Keratinocyte (primary cell): Measurements from ENCODE around the gene DUSP8. TPM values are rescaled to one million over a fixed set of nuclear protein-coding genes. Genes with fewer than 3 reads are reported as not detected.

Experiments
- DNase-seq: peaks from one replicate; pipeline ENCODE4 v3.0.0-alpha.2; 2011; ENCODE audit warnings: low read depth, missing footprints, low spot score
- FAIRE-seq: peaks from 2 replicates; lab custom pipeline; 2011; peaks lifted over from hg19 to GRCh38; lab: Jason Lieb, UNC
- H2AFZ ChIP-seq: 2 replicates; pipeline ENCODE4 v1.6.0; 2012; ENCODE audit warnings: low read length, control low read depth, inconsistent platforms; ENCODE audit not compliant: control insufficient read depth
- H3K27ac ChIP-seq: 2 replicates; pipeline ENCODE4 v1.5.1; 2011; ENCODE audit warnings: low read length; ENCODE audit not compliant: control insufficient read depth, insufficient read depth
- H3K27me3 ChIP-seq: 3 replicates; pipeline ENCODE4 v1.6.0; 2011; ENCODE audit warnings: low read length; ENCODE audit not compliant: control insufficient read depth, insufficient read depth; ENCODE audit errors: extremely low read depth
- H3K36me3 ChIP-seq, 2 experiments: 2 replicates in 1 of 2; 3 replicates in 1 of 2; pipeline ENCODE4 v1.5.1; 2011; ENCODE audit warnings: low read length in 2 of 2, mild to moderate bottlenecking in 1 of 2; ENCODE audit not compliant: control insufficient read depth in 2 of 2, insufficient read depth in 2 of 2; ENCODE audit errors: extremely low read depth in 1 of 2
- H3K4me1 ChIP-seq: 3 replicates; pipeline ENCODE4 v1.5.1; 2011; ENCODE audit warnings: low read length; ENCODE audit not compliant: control insufficient read depth, insufficient read depth; ENCODE audit errors: extremely low read depth
- H3K4me2 ChIP-seq: 3 replicates; pipeline ENCODE4 v1.6.0; 2011; ENCODE audit warnings: low read depth, low read length; ENCODE audit not compliant: control insufficient read depth, insufficient read depth; ENCODE audit errors: extremely low read depth
- H3K4me3 ChIP-seq, 3 experiments: fragments of 200-600 bp in 1 of 3; sonication (generic) in 1 of 3; 2 replicates in 2 of 3; 3 replicates in 1 of 3; pipeline ENCODE4 v1.5.1; 2011 to 2016; ENCODE audit warnings: low read length in 3 of 3, mild to moderate bottlenecking in 3 of 3, control low read depth in 2 of 3, inconsistent platforms in 1 of 3, low read depth in 1 of 3, mixed read lengths in 1 of 3, mixed run types in 1 of 3, moderate library complexity in 1 of 3; ENCODE audit not compliant: control insufficient read depth in 2 of 3, insufficient read depth in 2 of 3; ENCODE audit errors: extremely low read depth in 1 of 3
- H3K79me2 ChIP-seq: 2 replicates; pipeline ENCODE4 v1.6.0; 2012; ENCODE audit warnings: low read length; ENCODE audit not compliant: control insufficient read depth, insufficient read depth
- H3K9ac ChIP-seq: 3 replicates; pipeline ENCODE4 v1.6.0; 2011; ENCODE audit warnings: low read length; ENCODE audit not compliant: control insufficient read depth, insufficient read depth; ENCODE audit errors: extremely low read depth
- H3K9me1 ChIP-seq: 3 replicates; pipeline ENCODE4 v1.6.0; 2011; ENCODE audit warnings: low read length; ENCODE audit not compliant: control insufficient read depth, insufficient read depth; ENCODE audit errors: extremely low read depth
- H3K9me3 ChIP-seq: 2 replicates; pipeline ENCODE4 v1.5.1; 2012; ENCODE audit warnings: low read depth, low read length; ENCODE audit not compliant: control insufficient read depth
- H4K20me1 ChIP-seq: 3 replicates; pipeline ENCODE4 v1.6.0; 2011; ENCODE audit warnings: low read length; ENCODE audit not compliant: control insufficient read depth, insufficient read depth; ENCODE audit errors: extremely low read depth
- CTCF ChIP-seq, 3 experiments: IDR thresholded peaks in 1 of 3; conservative IDR thresholded peaks in 1 of 3; optimal IDR thresholded peaks in 1 of 3; 2 replicates in 2 of 3; 3 replicates in 1 of 3; pipeline versions ENCODE3 to v1.5.1; 2011; ENCODE audit warnings: low read length in 3 of 3, mild to moderate bottlenecking in 3 of 3, moderate library complexity in 2 of 3, control low read depth in 1 of 3, inconsistent platforms in 1 of 3; ENCODE audit not compliant: insufficient read depth in 2 of 3; ENCODE audit errors: extremely low read depth in 1 of 3
- EZH2 ChIP-seq: IDR thresholded peaks from one replicate; pipeline ENCODE4 v1.6.1; 2012; ENCODE audit warnings: inconsistent platforms, mild to moderate bottlenecking, low read length, moderate library complexity
- dilution Hi-C: fragments of 300-500 bp; cut with MboI; formaldehyde crosslinking; loops from one replicate; pipeline ENCODE4 v1.7.0; 2020; ENCODE audit warnings: low sequenced_read_pairs; ENCODE audit not compliant: extremely low pct_ligation_motif_present
- polyA plus RNA-seq, 5 experiments: library from polyadenylated mRNA; depleted of rRNA in 3 of 5; stranded (reverse) in 3 of 5; stranded (forward) in 1 of 5; unstranded in 1 of 5; fragments of >200 nt; gene quantifications; 1 replicate in 1 of 5; 2 replicates in 3 of 5; 3 replicates in 1 of 5; pipeline versions ENCODE4 v1.2.1 to v1.2.3, GENCODE V29; 2011 to 2012; ENCODE audit warnings: missing spikeins in 2 of 5, low read depth in 1 of 5, low replicate concordance in 1 of 5

Gene DUSP8
- polyA plus RNA-seq, 1 donor (not counting 4 experiments of a cell fraction or from before 2014, with no cell fraction given) = 0.58 TPM

- dilution Hi-C loops = no loop called here
- Histone ChIP-seq H3K4me3 (no peak overlapping the region), H4K20me1 (no peaks in the 10 kb centered on the region), H3K27ac (no peak overlapping the region), H3K4me1 (peaks cover 3% of the 10 kb centered on the region), H3K4me2 (no peak overlapping the region), H3K9me1 (no peaks in the 10 kb centered on the region), H3K9ac (no peak overlapping the region), H3K79me2 (no peaks in the 10 kb centered on the region), H3K36me3 (no peaks in the 10 kb centered on the region), H2AFZ (no peak overlapping the region), H3K27me3 (peaks cover 49% of the 10 kb centered on the region), H3K9me3 (no peaks in the 10 kb centered on the region)
- DNase-seq (no peak), FAIRE-seq (no peak)
- TF ChIP-seq CTCF (optimal IDR thresholded peaks at IDR 0.05 in 1 of 3, IDR thresholded peaks at IDR 0.05 in 1 of 3, conservative IDR thresholded peaks at IDR 0.05 in 1 of 3; ENCODE audit: extremely low read depth in 1 of 3, insufficient read depth in 2 of 3, low read length in 3 of 3) (no peak), EZH2 (no peak)
Observed at GRCh38 chr11:1543606-1544263, 28.3 kb downstream of the DUSP8 start.

GRCh38 chr11:1542267-1542666 is 29.8 kb downstream of the DUSP8 start:
- Histone ChIP-seq H3K9me1 (peaks cover 2% of the 10 kb centered on the region), H3K9me3 (no peaks in the 10 kb centered on the region), H3K27ac (no peak overlapping the region), H3K36me3 (peaks cover 0 to 3% of the 10 kb centered on the region in 2 experiments), H2AFZ (no peak overlapping the region), H4K20me1 (no peaks in the 10 kb centered on the region), H3K27me3 (peaks cover 37% of the 10 kb centered on the region), H3K4me1 (peaks cover 3% of the 10 kb centered on the region), H3K79me2 (peaks cover 3% of the 10 kb centered on the region), H3K4me3 (no peak overlapping the region), H3K9ac (no peak overlapping the region), H3K4me2 (no peak overlapping the region)
- dilution Hi-C loops = no loop called here
- DNase-seq (no peak), FAIRE-seq (no peak)
- TF ChIP-seq CTCF (optimal IDR thresholded peaks at IDR 0.05 in 1 of 3, IDR thresholded peaks at IDR 0.05 in 1 of 3, conservative IDR thresholded peaks at IDR 0.05 in 1 of 3; ENCODE audit: extremely low read depth in 1 of 3, insufficient read depth in 2 of 3, low read length in 3 of 3) (no peak), EZH2 (no peak)
